ENCODE results near the gene TTC7B.

DNA sequence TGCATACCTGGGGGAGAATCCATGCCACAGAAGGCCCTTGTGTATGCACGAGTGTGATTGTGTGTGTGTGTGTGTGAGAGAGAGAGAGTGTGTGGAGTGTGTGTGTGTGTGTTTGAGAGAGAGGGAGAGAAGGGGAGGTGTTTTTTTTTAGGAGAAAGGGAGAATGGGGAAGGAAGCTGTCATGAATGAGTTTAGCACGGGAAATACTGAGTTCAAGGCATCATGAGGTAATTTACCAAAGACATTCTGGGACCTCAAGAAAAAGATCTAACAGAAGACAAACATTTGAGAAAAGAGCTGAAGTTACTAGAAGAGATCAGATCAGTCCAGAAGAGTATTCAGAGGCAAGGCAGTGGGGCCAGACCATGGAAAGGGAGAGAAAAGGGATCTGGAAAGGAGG lies 157.1 kb downstream of the TTC7B start:
- TF ChIP-seq POLR2A (IDR thresholded peaks at IDR 0.05), result no peak
- TF ChIP-seq, protein P1, sequence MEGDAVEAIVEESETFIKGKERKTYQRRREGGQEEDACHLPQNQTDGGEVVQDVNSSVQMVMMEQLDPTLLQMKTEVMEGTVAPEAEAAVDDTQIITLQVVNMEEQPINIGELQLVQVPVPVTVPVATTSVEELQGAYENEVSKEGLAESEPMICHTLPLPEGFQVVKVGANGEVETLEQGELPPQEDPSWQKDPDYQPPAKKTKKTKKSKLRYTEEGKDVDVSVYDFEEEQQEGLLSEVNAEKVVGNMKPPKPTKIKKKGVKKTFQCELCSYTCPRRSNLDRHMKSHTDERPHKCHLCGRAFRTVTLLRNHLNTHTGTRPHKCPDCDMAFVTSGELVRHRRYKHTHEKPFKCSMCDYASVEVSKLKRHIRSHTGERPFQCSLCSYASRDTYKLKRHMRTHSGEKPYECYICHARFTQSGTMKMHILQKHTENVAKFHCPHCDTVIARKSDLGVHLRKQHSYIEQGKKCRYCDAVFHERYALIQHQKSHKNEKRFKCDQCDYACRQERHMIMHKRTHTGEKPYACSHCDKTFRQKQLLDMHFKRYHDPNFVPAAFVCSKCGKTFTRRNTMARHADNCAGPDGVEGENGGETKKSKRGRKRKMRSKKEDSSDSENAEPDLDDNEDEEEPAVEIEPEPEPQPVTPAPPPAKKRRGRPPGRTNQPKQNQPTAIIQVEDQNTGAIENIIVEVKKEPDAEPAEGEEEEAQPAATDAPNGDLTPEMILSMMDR (IDR thresholded peaks at IDR 0.05), result no peak

Measured in Peyer's patch (tissue), 4 donors.